ENCODE data around the gene MINK1. TPM values are rescaled to one million over a fixed set of nuclear protein-coding genes. Genes with fewer than 3 reads are reported as not detected.

The MINK1 gene
- total and polyA plus RNA-seq, 10 of the 15 experiments (the other 5 are each of a cell fraction or from before 2014, with no cell fraction given) = 0.08 to 55.6 (median 15.0) TPM

DNA sequence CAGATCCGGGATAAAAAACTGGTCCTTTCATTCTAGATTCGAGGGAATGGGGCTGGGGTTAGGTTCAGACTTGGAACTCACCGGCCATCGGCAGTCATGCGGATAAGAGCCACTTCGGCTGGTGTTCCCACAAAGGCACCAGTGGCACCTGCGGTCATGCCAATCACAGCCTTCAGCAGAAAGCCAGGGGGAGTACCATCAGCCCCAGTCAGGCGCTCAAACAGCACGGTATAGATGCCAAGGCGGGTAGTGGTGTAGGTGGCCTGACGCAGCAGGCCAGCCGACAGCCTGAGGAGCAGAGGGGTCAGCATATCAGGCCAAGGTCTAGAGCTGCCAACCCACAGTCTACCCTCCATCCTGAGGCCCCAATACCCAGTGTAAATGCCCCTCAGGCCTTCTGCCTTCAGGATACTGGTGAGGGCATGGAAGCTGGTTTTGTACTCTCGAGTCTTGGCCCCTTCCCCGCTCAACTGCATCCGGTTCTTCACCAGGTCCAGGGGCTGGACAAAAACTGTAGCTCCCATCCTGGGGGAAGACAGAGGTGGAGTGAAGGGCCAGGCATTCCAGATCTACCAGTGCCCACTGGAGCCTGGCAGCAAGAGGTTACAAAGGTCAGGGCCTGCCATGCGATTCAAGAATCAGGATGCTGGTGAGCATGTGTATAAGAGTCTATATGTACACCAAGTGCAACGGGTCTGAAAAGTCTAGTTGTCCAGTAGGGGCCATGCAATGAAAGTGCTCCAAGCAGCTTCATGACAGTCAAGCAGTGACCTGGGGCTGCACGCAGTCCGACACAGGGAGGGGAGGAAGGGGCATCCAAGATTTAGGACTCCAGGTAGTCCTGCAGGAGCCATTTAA is 105.8 kb downstream of the MINK1 start:
- ChIA-PET POLR2A (interaction anchor here (0.6 to 17.5 kb wide), 13 partner anchors 10 to 1504 kb away, joined by 3 to 272 read pairs (median 4); partner anchors contain the start of genes CAMTA2, CHRNE, DERL2 and ENO3), RAD21 (ENCODE audit: unreplicated experiment) (interaction anchor here (1.2 to 2.8 kb wide), 5 partner anchors 9 to 229 kb away, joined by 4 to 31 read pairs (median 12); partner anchors contain the start of genes ARRB2, PFN1 and SPAG7), SMC1A (ENCODE audit: uncharacterized antibody, unreplicated experiment) (interaction anchor here (0.8 to 4.5 kb wide), 10 partner anchors 13 to 317 kb away, joined by 3 to 38 read pairs (median 4); partner anchors contain the start of genes CAMTA2, CHRNE, ENO3 and SPAG7), CTCF (interaction anchor here (1.1 to 3.5 kb wide), 10 partner anchors 13 to 206 kb away, joined by 3 to 28 read pairs (median 4); partner anchors contain the start of genes C17orf107, CHRNE, ENO3 and SPAG7)
- H3K4me3 ChIP-seq = peak overlapping the region; percentile 92
- H3K9ac ChIP-seq (ENCODE audit: control insufficient read depth, insufficient read depth, low read length) = peak overlapping the region; percentile 98
- peaks cover 12 to 25% of the 10 kb centered on the region in 2 experiments for H3K36me3 ChIP-seq (ENCODE audit: control insufficient read depth in 2 of 2, insufficient read depth in 2 of 2, low read length in 1 of 2)
- TSS peak; percentile 26 for BruUV-seq (replicated peaks)
- no peaks in the 10 kb centered on the region for H3K9me3 ChIP-seq (replicated peaks; ENCODE audit: control insufficient read depth, insufficient read depth, low read length)
- peak; percentile 2; the same call in 1 of the 3 replicates for ATAC-seq
- 25% methylated on average over 19 of the region's 19 CpGs for WGBS (ENCODE audit: insufficient coverage, insufficient replicate concordance, low lambda C conversion rate, missing lambda C conversion rate)
- no peak for DNase-seq (ENCODE audit: low read depth, low spot score)
- FAIRE-seq = no peak
- no peak for TF ChIP-seq BCL11A (IDR thresholded peaks at IDR 0.05; ENCODE audit: low read depth, low read length)
- TF ChIP-seq, protein P1, sequence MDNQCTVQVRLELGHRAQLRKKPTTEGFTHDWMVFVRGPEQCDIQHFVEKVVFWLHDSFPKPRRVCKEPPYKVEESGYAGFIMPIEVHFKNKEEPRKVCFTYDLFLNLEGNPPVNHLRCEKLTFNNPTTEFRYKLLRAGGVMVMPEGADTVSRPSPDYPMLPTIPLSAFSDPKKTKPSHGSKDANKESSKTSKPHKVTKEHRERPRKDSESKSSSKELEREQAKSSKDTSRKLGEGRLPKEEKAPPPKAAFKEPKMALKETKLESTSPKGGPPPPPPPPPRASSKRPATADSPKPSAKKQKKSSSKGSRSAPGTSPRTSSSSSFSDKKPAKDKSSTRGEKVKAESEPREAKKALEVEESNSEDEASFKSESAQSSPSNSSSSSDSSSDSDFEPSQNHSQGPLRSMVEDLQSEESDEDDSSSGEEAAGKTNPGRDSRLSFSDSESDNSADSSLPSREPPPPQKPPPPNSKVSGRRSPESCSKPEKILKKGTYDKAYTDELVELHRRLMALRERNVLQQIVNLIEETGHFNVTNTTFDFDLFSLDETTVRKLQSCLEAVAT (IDR thresholded peaks at IDR 0.05) = peak; percentile 66
- H3K79me2 ChIP-seq (ENCODE audit: control insufficient read depth, insufficient read depth, low read length) = peaks cover 57% of the 10 kb centered on the region
- H3K4me1 ChIP-seq (ENCODE audit: control insufficient read depth, insufficient read depth, low read length) = peaks cover 38% of the 10 kb centered on the region
- in situ Hi-C loops (cut with MboI) (no loop called here), intact Hi-C loops (cut with micrococcal nuclease; ENCODE audit: unreplicated experiment) (no loop called here)
- H3K27me3 ChIP-seq (replicated peaks in 1 of 2; ENCODE audit: control insufficient read depth in 2 of 2, insufficient read depth in 2 of 2, low read length in 1 of 2) = no peaks in the 10 kb centered on the region
- peak overlapping the region; percentile 98 for H3K4me2 ChIP-seq (ENCODE audit: control insufficient read depth, insufficient read depth)
- H2AFZ ChIP-seq (ENCODE audit: control insufficient read depth, low read depth, low read length) = peak overlapping the region; percentile 77
- H4K20me1 ChIP-seq (ENCODE audit: control insufficient read depth, insufficient read depth) = no peaks in the 10 kb centered on the region
- H3K27ac ChIP-seq (ENCODE audit: control insufficient read depth, insufficient read depth) = peak overlapping the region; percentile 97
